GM23338 (cell line): Measurements from ENCODE around the gene SFI1. TPM values are rescaled to one million over a fixed set of nuclear protein-coding genes. Genes with fewer than 3 reads are reported as not detected.
"Not testable (repeated sequence)": the region's sequence is repeated elsewhere in the genome, so short reads cannot be mapped to it uniquely, and the experiment has no call there.

ENCODE experiments used
- ATAC-seq: fragments of 200-7000 bp; cut with Tn5 transposase; 3 replicates; pipeline ENCODE4 v1.9.1; 2020
- DNase-seq: peaks from one replicate; pipeline ENCODE4 v3.0.0-alpha.2; 2015; ENCODE audit warnings: low spot score
- H2AFZ ChIP-seq: fragments of 200-600 bp; sonication (generic); 2 replicates; pipeline ENCODE4 v1.8.0; 2016; ENCODE audit warnings: antibody characterized with exemption, mild to moderate bottlenecking, moderate library complexity
- H3F3A ChIP-seq: fragments of 200-600 bp; sonication (generic); replicated peaks from 2 replicates; pipeline ENCODE4 v1.8.0; 2017; ENCODE audit warnings: antibody characterized with exemption, mixed run types, low read depth
- H3K27ac ChIP-seq: fragments of 200-600 bp; sonication (generic); 2 replicates; pipeline ENCODE4 v1.6.1; 2016; ENCODE audit warnings: low read depth
- H3K27me3 ChIP-seq: fragments of 200-600 bp; sonication (generic); 2 replicates; pipeline ENCODE4 v1.8.0; 2016; ENCODE audit warnings: mild to moderate bottlenecking, mixed run types, moderate library complexity; ENCODE audit not compliant: insufficient read depth
- H3K36me3 ChIP-seq: fragments of 200-600 bp; sonication (generic); 2 replicates; pipeline ENCODE4 v1.8.0; 2016; ENCODE audit warnings: mild to moderate bottlenecking; ENCODE audit not compliant: insufficient read depth
- H3K4me1 ChIP-seq: fragments of 200-600 bp; sonication (generic); 2 replicates; pipeline ENCODE4 v1.8.0; 2016; ENCODE audit warnings: mild to moderate bottlenecking, moderate library complexity; ENCODE audit not compliant: insufficient read depth
- H3K4me2 ChIP-seq: fragments of 200-600 bp; sonication (generic); 2 replicates; pipeline ENCODE4 v1.7.1; 2017; ENCODE audit warnings: mixed run types
- H3K4me3 ChIP-seq: fragments of 200-600 bp; sonication (generic); 2 replicates; pipeline ENCODE4 v1.6.1; 2016; ENCODE audit warnings: mixed run types
- H3K79me2 ChIP-seq: fragments of 200-600 bp; sonication (generic); replicated peaks from 2 replicates; pipeline ENCODE4 v1.8.0; 2017; ENCODE audit warnings: mild to moderate bottlenecking; ENCODE audit not compliant: insufficient read depth
- H3K9me2 ChIP-seq: fragments of 200-600 bp; sonication (generic); 2 replicates; pipeline ENCODE4 v1.8.0; 2017; ENCODE audit not compliant: insufficient read depth
- H4K20me1 ChIP-seq: fragments of 200-600 bp; sonication (generic); replicated peaks from 2 replicates; pipeline ENCODE4 v1.8.0; 2017; ENCODE audit warnings: mild to moderate bottlenecking; ENCODE audit not compliant: insufficient read depth
- H3K27ac Mint-ChIP-seq: 2 replicates; pipeline ENCODE4 v1.8.0; 2020; ENCODE audit warnings: inconsistent platforms, mild to moderate bottlenecking, moderate library complexity, mixed read lengths
- H3K27me3 Mint-ChIP-seq: 3 replicates; pipeline ENCODE4 v1.8.0; 2022; ENCODE audit warnings: low read depth, mild to moderate bottlenecking, moderate library complexity, mixed read lengths, inconsistent platforms; ENCODE audit not compliant: insufficient read depth, poor library complexity
- H3K36me3 Mint-ChIP-seq: 3 replicates; pipeline ENCODE4 v1.8.0; 2021; ENCODE audit warnings: low read depth, mild to moderate bottlenecking, inconsistent platforms, moderate library complexity, mixed read lengths
- H3K4me1 Mint-ChIP-seq: 3 replicates; pipeline ENCODE4 v1.8.0; 2020; ENCODE audit warnings: mild to moderate bottlenecking, inconsistent platforms, mixed read lengths
- H3K4me3 Mint-ChIP-seq: 3 replicates; pipeline ENCODE4 v1.8.0; 2021; ENCODE audit warnings: moderate library complexity, mild to moderate bottlenecking, inconsistent platforms, mixed read lengths
- H3K9me3 Mint-ChIP-seq: 3 replicates; pipeline ENCODE4 v1.8.0; 2020; ENCODE audit warnings: moderate library complexity, mild to moderate bottlenecking, inconsistent platforms, mixed read lengths
- CREB1 ChIP-seq: fragments of 250-450 bp; sonication (Bioruptor Pico); IDR thresholded peaks from 2 replicates; pipeline ENCODE4 v1.5.0; 2020; ENCODE audit warnings: low read depth, mild to moderate bottlenecking, moderate library complexity
- CTCF ChIP-seq, 2 experiments: fragments of 200-600 bp in 1 of 2; sonication (generic) in 1 of 2; conservative IDR thresholded peaks; 2 replicates each; pipeline versions ENCODE4 v1.5.1 to v1.6.1; 2016 to 2017; ENCODE audit warnings: antibody characterized with exemption in 2 of 2, low read depth in 2 of 2, mild to moderate bottlenecking in 2 of 2, moderate library complexity in 1 of 2
- ETS1 ChIP-seq: IDR thresholded peaks from 2 replicates; pipeline ENCODE4 v1.6.1; 2016; ENCODE audit warnings: antibody characterized with exemption
- EZH2phosphoT487 ChIP-seq: fragments of 200-600 bp; sonication (generic); IDR thresholded peaks from one replicate; pipeline ENCODE4 v1.8.1; 2018; ENCODE audit warnings: antibody characterized with exemption; ENCODE audit not compliant: unreplicated experiment
- NANOG ChIP-seq: IDR thresholded peaks from 2 replicates; pipeline ENCODE4 v1.6.1; 2016; ENCODE audit warnings: antibody characterized with exemption, borderline replicate concordance
- POLR2AphosphoS5 ChIP-seq: IDR thresholded peaks from 2 replicates; pipeline ENCODE4 v1.6.1; 2016; ENCODE audit warnings: antibody characterized with exemption, low read depth
- ZNF462 ChIP-seq: fragments of 250-450 bp; sonication (Bioruptor Pico); IDR thresholded peaks from 2 replicates; pipeline ENCODE4 v1.5.0; 2020; ENCODE audit warnings: mild to moderate bottlenecking, moderate library complexity
- polyA plus RNA-seq: library from polyadenylated mRNA; unstranded; fragments of >200 nt; fragmentation: Nextera tagmentation; extraction: Ambion mirVana; gene quantifications from 2 replicates; pipeline ENCODE4 v1.2.1, GENCODE V29; 2016
- total RNA-seq: library from RNA; depleted of rRNA; stranded (reverse); fragments of >200 nt; shearing (Covaris generic); gene quantifications from 2 replicates; pipeline ENCODE4 v1.2.3, GENCODE V29; 2014

SFI1 gene
- total and polyA plus RNA-seq, 2 experiments from 2014 or later: 16.7 to 25.6 TPM

GRCh38 chr22:31538815-31539214, 42.5 kb downstream of the SFI1 start (continued):
- TF ChIP-seq ETS1 (no peak), CTCF (conservative IDR thresholded peaks at IDR 0.05; ENCODE audit: low read depth in 2 of 2) (no peak), NANOG (no peak)

- H3K9me2 ChIP-seq, H3K9me3 Mint-ChIP-seq, H3K36me3 Mint-ChIP-seq, DNase-seq, H3K36me3 ChIP-seq, H3K79me2 ChIP-seq, H3F3A ChIP-seq, H3K27ac Mint-ChIP-seq, H3K4me1 Mint-ChIP-seq, H3K4me1 ChIP-seq, H3K27me3 Mint-ChIP-seq, H3K27ac ChIP-seq, H3K4me3 ChIP-seq, H2AFZ ChIP-seq, H4K20me1 ChIP-seq, H3K4me2 ChIP-seq, H3K4me3 Mint-ChIP-seq, H3K27me3 ChIP-seq, ATAC-seq: not testable (repeated sequence)
These were observed 43.8 kb downstream of the SFI1 start for GRCh38 chr22:31540166-31540565.

GRCh38 chr22:31540966-31541365, 44.6 kb downstream of the SFI1 start:
- Histone ChIP-seq H3K27me3 (no peaks in the 10 kb centered on the region), H2AFZ (no peak overlapping the region), H3K9me2 (no peaks in the 10 kb centered on the region), H3K36me3 (no peaks in the 10 kb centered on the region), H3K4me3 (no peak overlapping the region), H3F3A (no peaks in the 10 kb centered on the region), H3K79me2 (no peaks in the 10 kb centered on the region), H3K4me2 (no peak overlapping the region), H3K4me1 (no peaks in the 10 kb centered on the region), H3K27ac (no peak overlapping the region), H4K20me1 (no peaks in the 10 kb centered on the region)
- ATAC-seq (no peak), DNase-seq (no peak)
- Mint-ChIP-seq H3K4me1 (no peaks in the 10 kb centered on the region; the same call in 2 of the 3 replicates), H3K36me3 (no peaks in the 10 kb centered on the region), H3K4me3 (no peak overlapping the region), H3K9me3 (no peaks in the 10 kb centered on the region), H3K27me3 (no peaks in the 10 kb centered on the region), H3K27ac (no peak overlapping the region)
- no peak for TF ChIP-seq EZH2phosphoT487
- no peak for TF ChIP-seq ZNF462 (CRISPR knock-in tag)
- no peak for TF ChIP-seq POLR2AphosphoS5
- no peak for TF ChIP-seq NANOG
- no peak for TF ChIP-seq CREB1 (CRISPR knock-in tag)
